ENCODE results near the gene MAP2K2. TPM values are rescaled to one million over a fixed set of nuclear protein-coding genes. Genes with fewer than 3 reads are reported as not detected.

Gene MAP2K2
- total RNA-seq, 2 donors from 2014 or later, result 51.2 to 71.8 TPM

DNA sequence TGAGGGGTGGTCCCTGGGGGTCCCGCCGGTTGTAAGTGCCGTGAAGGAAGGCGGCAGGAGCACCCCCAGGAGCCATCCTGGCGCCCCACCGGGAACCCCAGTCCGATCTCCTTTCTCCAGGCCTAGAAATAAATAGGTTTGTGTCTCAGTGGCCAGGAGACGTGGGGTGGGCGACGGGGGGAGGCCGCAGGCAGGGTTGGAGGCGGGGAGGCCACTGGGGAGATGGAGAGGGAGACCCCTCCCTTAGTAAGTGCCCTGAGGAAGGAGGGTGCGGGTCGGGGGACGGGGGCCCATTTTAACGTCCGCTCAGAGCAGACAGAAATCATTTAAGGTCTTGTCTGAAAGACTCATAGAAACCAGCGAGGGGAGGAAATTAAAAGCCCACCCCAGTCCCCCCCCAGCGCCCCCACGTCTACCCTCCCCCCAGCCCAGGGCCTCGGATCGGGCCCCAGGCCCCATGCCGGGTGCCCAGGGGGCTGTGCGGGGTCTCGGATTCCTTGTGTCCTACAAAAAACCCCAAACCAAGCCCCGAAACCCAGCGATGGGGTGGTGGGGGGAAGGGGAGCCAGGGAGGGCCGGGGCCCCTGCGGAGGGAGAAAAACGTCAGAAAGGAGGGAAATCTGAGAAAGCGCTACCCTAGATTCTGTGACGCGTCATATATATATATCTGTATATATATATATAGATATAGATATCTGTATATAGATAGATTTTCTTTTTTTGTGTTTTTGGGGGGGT is 76.8 kb downstream of the MAP2K2 start:
- Histone ChIP-seq H3K9me3 (no peaks in the 10 kb centered on the region), H3K27ac (no peak overlapping the region), H3K27me3 (replicated peaks; ENCODE audit: insufficient read depth) (no peaks in the 10 kb centered on the region), H3K4me3 (no peak overlapping the region), H3K4me1 (ENCODE audit: control insufficient read depth in 1 of 2, low read depth in 2 of 2) (peaks cover 7 to 10% of the 10 kb centered on the region in 2 donors), H3K36me3 (peaks cover 20% of the 10 kb centered on the region)
- TF ChIP-seq CTCF (IDR thresholded peaks at IDR 0.05), result no peak
- ATAC-seq (ENCODE audit: insufficient number of reproducible peaks, low FRiP score, low read depth), result no peak
- no peak for DNase-seq (ENCODE audit: low spot score)

- TF ChIP-seq CTCF (IDR thresholded peaks at IDR 0.05), result no peak
- Histone ChIP-seq H3K36me3 (peaks cover 23% of the 10 kb centered on the region), H3K27ac (no peak overlapping the region), H3K4me3 (no peak overlapping the region), H3K27me3 (replicated peaks; ENCODE audit: insufficient read depth) (no peaks in the 10 kb centered on the region), H3K9me3 (no peaks in the 10 kb centered on the region), H3K4me1 (ENCODE audit: control insufficient read depth in 1 of 2, low read depth in 2 of 2) (peaks cover 1 to 7% of the 10 kb centered on the region in 2 donors)
- ATAC-seq (ENCODE audit: insufficient number of reproducible peaks, low FRiP score, low read depth) (no peak), DNase-seq (ENCODE audit: low spot score) (no peak)
Observed at GRCh38 chr19:4046362-4046691, 77.6 kb downstream of the MAP2K2 start.

DNA sequence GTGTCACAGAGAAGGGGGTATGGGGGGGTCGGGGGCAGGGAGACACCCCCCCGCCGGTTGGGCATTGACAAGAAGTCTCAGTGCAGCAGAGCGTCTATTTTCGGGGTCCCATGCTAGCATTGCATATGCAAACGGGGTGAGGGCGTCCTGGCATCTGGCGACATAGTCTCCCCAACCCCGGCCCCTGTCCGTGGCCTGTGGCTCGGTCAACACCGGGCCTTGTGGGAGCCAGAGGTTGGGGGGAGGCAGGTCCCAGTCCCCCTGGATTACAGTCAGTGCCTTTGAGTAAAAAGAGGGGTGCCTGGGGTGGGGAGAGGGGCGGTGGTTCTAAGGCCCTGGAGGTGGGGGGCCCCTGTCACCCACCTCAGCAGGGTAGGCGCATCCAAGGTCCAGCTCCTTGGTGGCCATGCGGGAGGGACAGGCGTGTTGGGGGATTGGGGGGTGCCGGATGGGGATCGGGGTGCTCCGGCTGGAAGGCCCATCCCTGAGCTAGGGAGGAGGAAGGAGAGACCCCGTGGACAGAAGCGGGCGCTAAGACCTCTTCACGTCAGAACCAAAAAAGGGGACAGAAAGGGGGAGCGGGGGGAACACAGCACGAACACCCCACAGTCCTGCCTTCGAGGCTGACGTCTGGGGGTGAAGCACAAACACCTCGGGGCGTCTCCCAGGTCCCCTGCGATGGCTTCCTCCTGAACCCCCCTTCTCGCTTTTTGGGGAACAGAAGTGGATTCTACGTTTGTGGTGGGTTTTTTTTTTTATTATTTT is 78.1 kb downstream of the MAP2K2 start:
- no peak for TF ChIP-seq CTCF (IDR thresholded peaks at IDR 0.05)
- no peak overlapping the region for H3K27ac ChIP-seq

DNA sequence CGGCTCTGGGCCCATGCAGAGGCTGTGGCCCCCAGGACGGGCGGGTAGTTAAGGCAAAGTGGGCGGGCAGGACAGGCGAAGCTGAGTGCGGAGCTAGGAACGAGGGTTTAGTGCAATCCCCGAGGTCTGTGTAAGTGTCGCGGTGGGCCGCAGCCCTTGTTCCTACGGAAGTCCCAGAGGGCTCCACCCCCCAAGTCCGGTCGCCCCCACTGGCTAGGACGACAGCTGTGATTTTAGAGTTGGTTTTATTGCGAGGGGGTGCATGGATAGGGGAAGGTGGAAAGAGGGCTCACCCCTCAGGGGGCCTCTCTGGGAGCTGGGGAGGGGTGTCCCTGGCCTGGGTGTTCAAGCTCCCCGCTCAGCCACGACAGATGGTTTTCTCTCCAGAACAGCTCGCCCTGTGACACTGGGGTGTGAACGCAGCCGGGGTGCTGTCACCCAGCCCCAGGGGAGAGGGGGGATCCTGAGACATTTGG is 78.9 kb downstream of the MAP2K2 start:
- DNase-seq (ENCODE audit: low spot score), result no peak
- no peak for ATAC-seq (ENCODE audit: insufficient number of reproducible peaks, low FRiP score, low read depth)
- H3K27ac ChIP-seq, result no peak overlapping the region
- H3K36me3 ChIP-seq, result peaks cover 23% of the 10 kb centered on the region
- H3K27me3 ChIP-seq (replicated peaks; ENCODE audit: insufficient read depth), result no peaks in the 10 kb centered on the region
- peaks cover 0 to 7% of the 10 kb centered on the region in 2 donors for H3K4me1 ChIP-seq (ENCODE audit: control insufficient read depth in 1 of 2, low read depth in 2 of 2)
- TF ChIP-seq CTCF (IDR thresholded peaks at IDR 0.05), result no peak
- H3K9me3 ChIP-seq, result no peaks in the 10 kb centered on the region
- no peak overlapping the region for H3K4me3 ChIP-seq

More for the DNA sequence above, 78.1 kb downstream of the MAP2K2 start:
- no peaks in the 10 kb centered on the region for H3K27me3 ChIP-seq (replicated peaks; ENCODE audit: insufficient read depth)
- no peak for ATAC-seq (ENCODE audit: insufficient number of reproducible peaks, low FRiP score, low read depth)
- no peak for DNase-seq (ENCODE audit: low spot score)
- peaks cover 23% of the 10 kb centered on the region for H3K36me3 ChIP-seq
- H3K4me1 ChIP-seq (ENCODE audit: control insufficient read depth in 1 of 2, low read depth in 2 of 2), result peaks cover 0 to 7% of the 10 kb centered on the region in 2 donors
- no peak overlapping the region for H3K4me3 ChIP-seq
- no peaks in the 10 kb centered on the region for H3K9me3 ChIP-seq

DNA sequence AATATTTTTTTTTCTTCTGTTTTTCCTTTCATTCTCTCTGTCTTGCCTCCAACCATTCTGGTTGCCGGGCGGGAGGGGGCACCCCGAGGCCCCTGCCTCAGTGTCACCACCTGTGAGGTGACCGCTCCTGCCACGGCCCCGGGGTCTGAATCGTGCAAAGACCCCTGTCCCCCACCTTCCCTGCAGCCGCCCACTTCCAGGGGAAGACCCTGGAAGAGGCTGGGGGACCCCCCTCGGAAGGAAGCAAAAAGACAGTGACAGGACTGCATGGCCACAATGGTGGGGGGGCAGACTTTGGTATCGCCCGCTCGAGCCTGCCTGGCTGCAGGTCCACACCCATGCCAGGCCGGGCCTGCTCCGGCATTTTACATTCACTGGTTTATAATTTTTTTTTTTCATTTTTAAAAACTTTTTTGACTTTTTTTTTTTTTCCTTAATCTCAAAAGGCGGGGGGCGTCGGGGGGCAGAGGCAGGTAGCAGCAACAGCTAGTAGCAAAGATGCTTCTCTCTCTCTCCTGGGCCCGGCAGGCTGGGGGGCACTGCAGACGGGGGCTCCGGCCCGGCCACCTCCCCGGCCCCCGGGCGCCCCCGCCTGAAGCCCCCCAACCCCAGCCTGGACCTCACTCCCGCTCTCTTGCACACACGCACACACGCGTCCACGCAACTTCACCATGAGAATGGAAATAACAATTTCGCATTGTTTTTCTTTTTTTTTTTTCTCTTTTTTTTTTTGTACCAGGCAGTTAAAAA is 79.8 kb downstream of the MAP2K2 start:
- ATAC-seq (ENCODE audit: insufficient number of reproducible peaks, low FRiP score, low read depth) (no peak), DNase-seq (ENCODE audit: low spot score) (no peak)
- no peaks in the 10 kb centered on the region for H3K27me3 ChIP-seq (replicated peaks; ENCODE audit: insufficient read depth)
- TF ChIP-seq CTCF (IDR thresholded peaks at IDR 0.05), result no peak
- H3K9me3 ChIP-seq, result no peaks in the 10 kb centered on the region
- peaks cover 0 to under 1% of the 10 kb centered on the region in 2 donors for H3K4me1 ChIP-seq (ENCODE audit: control insufficient read depth in 1 of 2, low read depth in 2 of 2)
- no peak overlapping the region for H3K4me3 ChIP-seq
- H3K27ac ChIP-seq, result no peak overlapping the region
- peaks cover 23% of the 10 kb centered on the region for H3K36me3 ChIP-seq
